Measurements from ENCODE around the gene MOCS2. TPM values are rescaled to one million over a fixed set of nuclear protein-coding genes. Genes with fewer than 3 reads are reported as not detected.

MOCS2 gene
- polyA plus RNA-seq, 3 donors: 4.4 to 20.5 (median 18.4) TPM

- H3K4me1 ChIP-seq (ENCODE audit: control insufficient read depth in 1 of 2, insufficient read depth in 2 of 2, low read length in 2 of 2): no peaks in the 10 kb centered on the region
- Mint-ChIP-seq H3K4me1 (no peaks in the 10 kb centered on the region), H3K9me3 (peaks cover 1 to 2% (median 2%) of the 10 kb centered on the region in 7 donors), H3K27me3 (ENCODE audit: low read depth in 3 of 3) (peaks cover 3 to 5% (median 4%) of the 10 kb centered on the region in 3 donors), H3K27ac (no peak overlapping the region), H3K4me3 (no peak overlapping the region), H3K36me3 (no peaks in the 10 kb centered on the region)
- H3K27ac ChIP-seq (ENCODE audit: low read depth in 1 of 2, low read length in 2 of 2): no peak overlapping the region
- peaks cover 0 to 2% of the 10 kb centered on the region in 2 donors for H3K9me3 ChIP-seq (replicated peaks in 1 of 2; ENCODE audit: control insufficient read depth in 1 of 2, insufficient read depth in 1 of 2, low read length in 2 of 2)
- no peaks in the 10 kb centered on the region for H3K79me2 ChIP-seq (ENCODE audit: insufficient read depth, low read length)
- no peaks in the 10 kb centered on the region for H3K36me3 ChIP-seq (replicated peaks in 1 of 2; ENCODE audit: control insufficient read depth in 1 of 2, insufficient read depth in 2 of 2, low read length in 2 of 2)
- no peaks in the 10 kb centered on the region for H3K27me3 ChIP-seq (ENCODE audit: control insufficient read depth in 2 of 2, insufficient read depth in 2 of 2, low read length in 2 of 2)
- H2AFZ ChIP-seq (ENCODE audit: insufficient read depth, low read depth, low read length, poor library complexity, severe bottlenecking): no peak overlapping the region
- DNase-seq: no peak
- no peaks in the 10 kb centered on the region for H4K20me1 ChIP-seq (ENCODE audit: insufficient read depth, low read length)
- H3K9ac ChIP-seq (ENCODE audit: insufficient read depth, low read length, poor library complexity, severe bottlenecking): no peak overlapping the region
- 88% methylated on average over 1 of the region's 1 CpG for WGBS (ENCODE audit: insufficient coverage)
- TF ChIP-seq, protein P1, sequence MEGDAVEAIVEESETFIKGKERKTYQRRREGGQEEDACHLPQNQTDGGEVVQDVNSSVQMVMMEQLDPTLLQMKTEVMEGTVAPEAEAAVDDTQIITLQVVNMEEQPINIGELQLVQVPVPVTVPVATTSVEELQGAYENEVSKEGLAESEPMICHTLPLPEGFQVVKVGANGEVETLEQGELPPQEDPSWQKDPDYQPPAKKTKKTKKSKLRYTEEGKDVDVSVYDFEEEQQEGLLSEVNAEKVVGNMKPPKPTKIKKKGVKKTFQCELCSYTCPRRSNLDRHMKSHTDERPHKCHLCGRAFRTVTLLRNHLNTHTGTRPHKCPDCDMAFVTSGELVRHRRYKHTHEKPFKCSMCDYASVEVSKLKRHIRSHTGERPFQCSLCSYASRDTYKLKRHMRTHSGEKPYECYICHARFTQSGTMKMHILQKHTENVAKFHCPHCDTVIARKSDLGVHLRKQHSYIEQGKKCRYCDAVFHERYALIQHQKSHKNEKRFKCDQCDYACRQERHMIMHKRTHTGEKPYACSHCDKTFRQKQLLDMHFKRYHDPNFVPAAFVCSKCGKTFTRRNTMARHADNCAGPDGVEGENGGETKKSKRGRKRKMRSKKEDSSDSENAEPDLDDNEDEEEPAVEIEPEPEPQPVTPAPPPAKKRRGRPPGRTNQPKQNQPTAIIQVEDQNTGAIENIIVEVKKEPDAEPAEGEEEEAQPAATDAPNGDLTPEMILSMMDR (IDR thresholded peaks at IDR 0.05): no peak
- no peak overlapping the region for H3K4me3 ChIP-seq (replicated peaks in 1 of 3; ENCODE audit: low read depth in 2 of 3, low read length in 3 of 3)
- no peak overlapping the region for H3K4me2 ChIP-seq (replicated peaks; ENCODE audit: extremely low read depth, low read length, poor library complexity, severe bottlenecking)
- intact Hi-C loops (cut with micrococcal nuclease): no loop called here
Observed at GRCh38 chr5:53120165-53120564, 10.6 kb upstream of the MOCS2 start.

- Mint-ChIP-seq H3K4me1 (no peaks in the 10 kb centered on the region), H3K27me3 (ENCODE audit: low read depth in 3 of 3) (peaks cover 3 to 5% (median 4%) of the 10 kb centered on the region in 3 donors), H3K4me3 (no peak overlapping the region), H3K9me3 (no peaks in the 10 kb centered on the region), H3K36me3 (no peaks in the 10 kb centered on the region), H3K27ac (no peak overlapping the region)
- H3K9me3 ChIP-seq (replicated peaks in 1 of 2; ENCODE audit: control insufficient read depth in 1 of 2, insufficient read depth in 1 of 2, low read length in 2 of 2): no peaks in the 10 kb centered on the region
- H3K4me2 ChIP-seq (replicated peaks; ENCODE audit: extremely low read depth, low read length, poor library complexity, severe bottlenecking): no peak overlapping the region
- no peaks in the 10 kb centered on the region for H3K79me2 ChIP-seq (ENCODE audit: insufficient read depth, low read length)
- H3K9ac ChIP-seq (ENCODE audit: insufficient read depth, low read length, poor library complexity, severe bottlenecking): no peak overlapping the region
- no peak overlapping the region for H3K4me3 ChIP-seq (replicated peaks in 1 of 3; ENCODE audit: low read depth in 2 of 3, low read length in 3 of 3)
- WGBS (ENCODE audit: insufficient coverage): 95% methylated on average over 4 of the region's 5 CpGs
- DNase-seq: no peak
- no peak overlapping the region for H3K27ac ChIP-seq (ENCODE audit: low read depth in 1 of 2, low read length in 2 of 2)
- no peaks in the 10 kb centered on the region for H3K36me3 ChIP-seq (replicated peaks in 1 of 2; ENCODE audit: control insufficient read depth in 1 of 2, insufficient read depth in 2 of 2, low read length in 2 of 2)
- TF ChIP-seq, protein P1 (IDR thresholded peaks at IDR 0.05): no peak
- no peak overlapping the region for H2AFZ ChIP-seq (ENCODE audit: insufficient read depth, low read depth, low read length, poor library complexity, severe bottlenecking)
- no peaks in the 10 kb centered on the region for H3K4me1 ChIP-seq (ENCODE audit: control insufficient read depth in 1 of 2, insufficient read depth in 2 of 2, low read length in 2 of 2)
- no peaks in the 10 kb centered on the region for H4K20me1 ChIP-seq (ENCODE audit: insufficient read depth, low read length)
- no peaks in the 10 kb centered on the region for H3K27me3 ChIP-seq (ENCODE audit: control insufficient read depth in 2 of 2, insufficient read depth in 2 of 2, low read length in 2 of 2)
- intact Hi-C loops (cut with micrococcal nuclease): no loop called here
Observed at GRCh38 chr5:53118879-53119278, 9.3 kb upstream of the MOCS2 start.
